ENCODE data around the gene EDEM2. TPM values are rescaled to one million over a fixed set of nuclear protein-coding genes. Genes with fewer than 3 reads are reported as not detected.
"Not testable (repeated sequence)": the region's sequence is repeated elsewhere in the genome, so short reads cannot be mapped to it uniquely, and the experiment has no call there.

The EDEM2 gene
- total and polyA plus RNA-seq, 5 donors from 2014 or later = 22.7 to 52.1 (median 49.7) TPM

GRCh38 chr20:35173576-35174192, 26.5 kb upstream of the EDEM2 start:
- no peak for DNase-seq
- no peaks in the 10 kb centered on the region for H3K36me3 ChIP-seq (ENCODE audit: control insufficient read depth, insufficient read depth, low read length)
- H3K27ac Mint-ChIP-seq = no peak overlapping the region
- no peak overlapping the region for H3K27ac ChIP-seq (ENCODE audit: insufficient read depth, low read length, poor library complexity, severe bottlenecking)
- peaks cover 0 to 1% (median 0%) of the 10 kb centered on the region in 7 donors for H3K9me3 Mint-ChIP-seq
- H3K27me3 ChIP-seq (ENCODE audit: control insufficient read depth, insufficient read depth, low read length) = no peaks in the 10 kb centered on the region
- H3K4me3 ChIP-seq (ENCODE audit: low read depth, low read length) = no peak overlapping the region
- no peak for ATAC-seq (ENCODE audit: low read depth in 2 of 2)
- H3K9me3 ChIP-seq (ENCODE audit: control insufficient read depth in 2 of 2, low read length in 2 of 2) = no peaks in the 10 kb centered on the region
- peaks cover 6% of the 10 kb centered on the region for H3K36me3 Mint-ChIP-seq
- peaks cover 5% of the 10 kb centered on the region for H3K4me1 ChIP-seq (ENCODE audit: control insufficient read depth, insufficient read depth, low read length, poor library complexity, severe bottlenecking)
- H3K4me3 Mint-ChIP-seq = no peak overlapping the region
- peaks cover 0 to 18% (median 9%) of the 10 kb centered on the region in 4 donors for H3K4me1 Mint-ChIP-seq
- peaks cover 5% of the 10 kb centered on the region for H3K27me3 Mint-ChIP-seq

GRCh38 chr20:35172434-35172806, 25.3 kb upstream of the EDEM2 start:
- Histone ChIP-seq H3K27me3 (ENCODE audit: control insufficient read depth, insufficient read depth, low read length) (no peaks in the 10 kb centered on the region), H3K4me3 (ENCODE audit: low read depth, low read length) (no peak overlapping the region), H3K36me3 (ENCODE audit: control insufficient read depth, insufficient read depth, low read length) (no peaks in the 10 kb centered on the region), H3K9me3 (ENCODE audit: control insufficient read depth in 2 of 2, low read length in 2 of 2) (no peaks in the 10 kb centered on the region), H3K27ac (ENCODE audit: insufficient read depth, low read length, poor library complexity, severe bottlenecking) (no peak overlapping the region), H3K4me1 (ENCODE audit: control insufficient read depth, insufficient read depth, low read length, poor library complexity, severe bottlenecking) (peaks cover 5% of the 10 kb centered on the region)
- ATAC-seq (ENCODE audit: low read depth in 2 of 2) (no peak), DNase-seq (no peak)
- Mint-ChIP-seq H3K9me3 (peaks cover 0 to 1% (median 0%) of the 10 kb centered on the region in 7 donors), H3K27me3 (peaks cover 5% of the 10 kb centered on the region), H3K4me3 (peak overlapping the region in 2 of 4 donors; percentile 57 to 65), H3K4me1 (peaks cover 0 to 18% (median 9%) of the 10 kb centered on the region in 4 donors), H3K36me3 (peaks cover 6% of the 10 kb centered on the region), H3K27ac (peak overlapping the region; percentile 27 to 73 (median 67))

GRCh38 chr20:35171753-35172433, 24.8 kb upstream of the EDEM2 start, which contains the start of gene PROCR:
PROCR (plus strand) TSS chr20:35172072; CDS start chr20:35172155, 83 bp downstream.
- peaks cover 0 to 18% (median 9%) of the 10 kb centered on the region in 4 donors for H3K4me1 Mint-ChIP-seq
- peak in 1 of 2 donors; percentile 31 for ATAC-seq (ENCODE audit: low read depth in 2 of 2)
- H3K27ac Mint-ChIP-seq = peak within 1 kb of the TSS; percentile 27 to 73 (median 67)
- peaks cover 6% of the 10 kb centered on the region for H3K36me3 Mint-ChIP-seq
- Histone ChIP-seq H3K4me3 (ENCODE audit: low read depth, low read length) (no peak within 1 kb of the TSS), H3K27me3 (ENCODE audit: control insufficient read depth, insufficient read depth, low read length) (no peaks in the 10 kb centered on the region), H3K4me1 (ENCODE audit: control insufficient read depth, insufficient read depth, low read length, poor library complexity, severe bottlenecking) (peaks cover 5% of the 10 kb centered on the region), H3K9me3 (ENCODE audit: control insufficient read depth in 2 of 2, low read length in 2 of 2) (no peaks in the 10 kb centered on the region), H3K36me3 (ENCODE audit: control insufficient read depth, insufficient read depth, low read length) (no peaks in the 10 kb centered on the region), H3K27ac (ENCODE audit: insufficient read depth, low read length, poor library complexity, severe bottlenecking) (no peak within 1 kb of the TSS)
- H3K4me3 Mint-ChIP-seq = peak within 1 kb of the TSS in 2 of 4 donors; percentile 57 to 65
- H3K27me3 Mint-ChIP-seq = peaks cover 5% of the 10 kb centered on the region
- DNase-seq = no peak
- peaks cover 0 to 1% (median 0%) of the 10 kb centered on the region in 7 donors for H3K9me3 Mint-ChIP-seq

- ATAC-seq (ENCODE audit: low read depth in 2 of 2) (no peak), DNase-seq (no peak)
- peaks cover 6% of the 10 kb centered on the region for H3K36me3 Mint-ChIP-seq
- peaks cover 5% of the 10 kb centered on the region for H3K4me1 ChIP-seq (ENCODE audit: control insufficient read depth, insufficient read depth, low read length, poor library complexity, severe bottlenecking)
- H3K27me3 Mint-ChIP-seq = peaks cover 5% of the 10 kb centered on the region
- peaks cover 0 to 18% (median 9%) of the 10 kb centered on the region in 4 donors for H3K4me1 Mint-ChIP-seq
- no peak overlapping the region for H3K27ac Mint-ChIP-seq
- peak overlapping the region in 1 of 4 donors; percentile 65 for H3K4me3 Mint-ChIP-seq
- H3K4me3 ChIP-seq (ENCODE audit: low read depth, low read length) = no peak overlapping the region
- no peaks in the 10 kb centered on the region for H3K36me3 ChIP-seq (ENCODE audit: control insufficient read depth, insufficient read depth, low read length)
- no peak overlapping the region for H3K27ac ChIP-seq (ENCODE audit: insufficient read depth, low read length, poor library complexity, severe bottlenecking)
- H3K9me3 Mint-ChIP-seq = peaks cover 0 to 1% (median 0%) of the 10 kb centered on the region in 7 donors
- no peaks in the 10 kb centered on the region for H3K27me3 ChIP-seq (ENCODE audit: control insufficient read depth, insufficient read depth, low read length)
- H3K9me3 ChIP-seq (ENCODE audit: control insufficient read depth in 2 of 2, low read length in 2 of 2) = no peaks in the 10 kb centered on the region
These were observed 24.3 kb upstream of the EDEM2 start for GRCh38 chr20:35171438-35171752.

- H3K27me3 Mint-ChIP-seq; H3K9me3 Mint-ChIP-seq; H3K36me3 Mint-ChIP-seq; H3K4me3 ChIP-seq (ENCODE audit: low read depth, low read length); H3K27me3 ChIP-seq (ENCODE audit: control insufficient read depth, insufficient read depth, low read length); DNase-seq; H3K9me3 ChIP-seq (ENCODE audit: control insufficient read depth in 2 of 2, low read length in 2 of 2); H3K4me1 ChIP-seq (ENCODE audit: control insufficient read depth, insufficient read depth, low read length, poor library complexity, severe bottlenecking); H3K27ac ChIP-seq (ENCODE audit: insufficient read depth, low read length, poor library complexity, severe bottlenecking); H3K36me3 ChIP-seq (ENCODE audit: control insufficient read depth, insufficient read depth, low read length); H3K27ac Mint-ChIP-seq; H3K4me3 Mint-ChIP-seq; ATAC-seq (ENCODE audit: low read depth in 2 of 2): not testable (repeated sequence)
- H3K4me1 Mint-ChIP-seq = peaks cover 0 to 19% (median 7%) of the 10 kb centered on the region in 4 donors
These were observed 21.7 kb upstream of the EDEM2 start for GRCh38 chr20:35168701-35169409.

GRCh38 chr20:35167787-35168186, 20.7 kb upstream of the EDEM2 start:
- peaks cover 10% of the 10 kb centered on the region for H3K27me3 Mint-ChIP-seq
- H3K27ac Mint-ChIP-seq = no peak overlapping the region
- peaks cover 15% of the 10 kb centered on the region for H3K36me3 Mint-ChIP-seq
- no peak overlapping the region for H3K27ac ChIP-seq (ENCODE audit: insufficient read depth, low read length, poor library complexity, severe bottlenecking)
- no peak overlapping the region for H3K4me3 Mint-ChIP-seq
- H3K36me3 ChIP-seq (ENCODE audit: control insufficient read depth, insufficient read depth, low read length) = no peaks in the 10 kb centered on the region
- H3K9me3 ChIP-seq (ENCODE audit: control insufficient read depth in 2 of 2, low read length in 2 of 2) = no peaks in the 10 kb centered on the region
- peaks cover 0 to 18% (median 5%) of the 10 kb centered on the region in 4 donors for H3K4me1 Mint-ChIP-seq
- no peak for ATAC-seq (ENCODE audit: low read depth in 2 of 2)
- no peak for DNase-seq
- no peaks in the 10 kb centered on the region for H3K27me3 ChIP-seq (ENCODE audit: control insufficient read depth, insufficient read depth, low read length)
- H3K4me1 ChIP-seq (ENCODE audit: control insufficient read depth, insufficient read depth, low read length, poor library complexity, severe bottlenecking) = peaks cover 5% of the 10 kb centered on the region
- no peak overlapping the region for H3K4me3 ChIP-seq (ENCODE audit: low read depth, low read length)
- H3K9me3 Mint-ChIP-seq = peaks cover 0 to 14% (median 2%) of the 10 kb centered on the region in 7 donors

- H3K36me3 Mint-ChIP-seq = peaks cover 18% of the 10 kb centered on the region
- H3K27me3 Mint-ChIP-seq = peaks cover 10% of the 10 kb centered on the region
- H3K4me1 Mint-ChIP-seq = peaks cover 0 to 13% (median 3%) of the 10 kb centered on the region in 4 donors
- ATAC-seq (ENCODE audit: low read depth in 2 of 2) (no peak), DNase-seq (no peak)
- Histone ChIP-seq H3K27ac (ENCODE audit: insufficient read depth, low read length, poor library complexity, severe bottlenecking) (no peak overlapping the region), H3K27me3 (ENCODE audit: control insufficient read depth, insufficient read depth, low read length) (no peaks in the 10 kb centered on the region), H3K36me3 (ENCODE audit: control insufficient read depth, insufficient read depth, low read length) (no peaks in the 10 kb centered on the region), H3K9me3 (ENCODE audit: control insufficient read depth in 2 of 2, low read length in 2 of 2) (no peaks in the 10 kb centered on the region), H3K4me3 (ENCODE audit: low read depth, low read length) (no peak overlapping the region), H3K4me1 (ENCODE audit: control insufficient read depth, insufficient read depth, low read length, poor library complexity, severe bottlenecking) (no peaks in the 10 kb centered on the region)
- peaks cover 0 to 14% (median 4%) of the 10 kb centered on the region in 7 donors for H3K9me3 Mint-ChIP-seq
- no peak overlapping the region for H3K4me3 Mint-ChIP-seq
- H3K27ac Mint-ChIP-seq = peak overlapping the region in 1 of 3 donors; percentile 49
These were observed 19.2 kb upstream of the EDEM2 start for GRCh38 chr20:35166242-35166830.
